Activated CD4-positive, alpha-beta memory T cell treated with anti-CD3 and anti-CD28 coated beads, Interleukin-2, amount 10 ng/mL, durations not matched to agents 7 days and 5 days (primary cell): ENCODE data around the gene AMDHD2. TPM values are rescaled to one million over a fixed set of nuclear protein-coding genes. Genes with fewer than 3 reads are reported as not detected.
"Not testable (repeated sequence)": the region's sequence is repeated elsewhere in the genome, so short reads cannot be mapped to it uniquely, and the experiment has no call there.

Experiments used
- CTCF ChIA-PET: fragments of 350-600 bp; sonication (Branson Sonifier 250); formaldehyde crosslinking; loops from one replicate; lab custom pipeline; 2021; ENCODE audit warnings: antibody characterized with exemption, inconsistent platforms; lab: Charles Lee
- POLR2A ChIA-PET: fragments of 350-600 bp; sonication (Branson Sonifier 250); formaldehyde crosslinking; loops from one replicate; lab custom pipeline; 2021; ENCODE audit warnings: antibody characterized with exemption; lab: Charles Lee
- DNase-seq: peaks from one replicate; pipeline ENCODE4 v3.0.0-alpha.2; 2020
- H3K27ac Mint-ChIP-seq: one replicate; pipeline ENCODE4 v1.8.0; 2021; ENCODE audit warnings: mild to moderate bottlenecking, mixed read lengths
- H3K27me3 Mint-ChIP-seq: one replicate; pipeline ENCODE4 v1.8.0; 2021; ENCODE audit warnings: mixed read lengths
- H3K36me3 Mint-ChIP-seq: one replicate; pipeline ENCODE4 v1.8.0; 2021; ENCODE audit warnings: low read depth, mixed read lengths
- H3K4me1 Mint-ChIP-seq: one replicate; pipeline ENCODE4 v1.8.0; 2021; ENCODE audit warnings: mixed read lengths
- H3K4me3 Mint-ChIP-seq: one replicate; pipeline ENCODE4 v1.8.0; 2021; ENCODE audit warnings: mild to moderate bottlenecking, mixed read lengths
- H3K9me3 Mint-ChIP-seq: one replicate; pipeline ENCODE4 v1.8.0; 2021; ENCODE audit warnings: mixed read lengths
- total RNA-seq, 2 experiments: library from RNA; stranded (reverse); gene quantifications; one replicate each; pipeline ENCODE4 v1.2.3, GENCODE V29; 2021

The AMDHD2 gene
- total RNA-seq, 2 experiments from 2014 or later = 51.6 to 55.5 TPM

DNA sequence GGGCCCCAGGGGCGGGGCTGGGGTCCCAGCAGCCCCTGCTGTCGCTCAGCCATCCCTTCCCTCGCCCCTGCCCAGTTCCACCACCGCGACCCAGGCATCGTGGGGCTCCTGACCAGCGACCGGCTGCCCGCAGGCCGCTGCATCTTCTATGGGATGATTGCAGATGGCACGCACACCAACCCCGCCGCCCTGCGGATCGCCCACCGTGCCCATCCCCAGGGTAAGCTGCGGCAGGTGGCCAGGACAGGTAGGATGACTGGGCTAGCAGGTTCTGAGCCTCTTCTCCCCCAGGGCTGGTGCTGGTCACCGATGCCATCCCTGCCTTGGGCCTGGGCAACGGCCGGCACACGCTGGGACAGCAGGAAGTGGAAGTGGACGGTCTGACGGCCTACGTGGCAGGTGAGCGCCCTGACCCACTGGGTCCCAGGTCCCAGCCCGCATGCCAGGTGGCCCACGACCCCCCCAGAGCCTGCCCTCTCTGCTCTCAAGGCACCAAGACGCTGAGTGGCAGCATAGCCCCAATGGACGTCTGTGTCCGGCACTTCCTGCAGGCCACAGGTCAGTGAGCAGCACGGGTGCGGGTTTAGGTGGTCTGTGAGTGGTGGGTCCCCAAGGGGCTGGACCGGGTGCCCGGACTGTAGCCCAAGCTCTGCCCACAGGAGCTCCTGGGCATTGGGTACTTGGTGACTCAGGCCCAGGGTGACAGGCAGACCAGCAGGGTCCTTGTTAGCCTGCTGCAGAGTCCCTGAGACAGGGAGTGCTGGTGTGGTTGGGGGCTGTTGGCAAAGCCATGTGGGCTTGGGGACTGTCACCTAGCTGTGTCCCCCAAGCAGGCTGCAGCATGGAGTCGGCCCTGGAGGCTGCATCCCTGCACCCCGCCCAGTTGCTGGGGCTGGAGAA, 8.2 kb downstream of the AMDHD2 start:
- H3K4me3 Mint-ChIP-seq = no peak overlapping the region
- H3K4me1 Mint-ChIP-seq = peaks cover 17% of the 10 kb centered on the region
- DNase-seq = no peak
- ChIA-PET CTCF (no interaction called here), POLR2A (interaction anchor here (0.8 to 1.2 kb wide), 2 partner anchors 8 to 14 kb away, joined by 3 to 4 read pairs; partner anchors contain the start of genes AMDHD2 and ATP6V0C)
- H3K36me3 Mint-ChIP-seq = peaks cover 18% of the 10 kb centered on the region
- no peaks in the 10 kb centered on the region for H3K27me3 Mint-ChIP-seq
- no peak overlapping the region for H3K27ac Mint-ChIP-seq
- no peaks in the 10 kb centered on the region for H3K9me3 Mint-ChIP-seq

DNA sequence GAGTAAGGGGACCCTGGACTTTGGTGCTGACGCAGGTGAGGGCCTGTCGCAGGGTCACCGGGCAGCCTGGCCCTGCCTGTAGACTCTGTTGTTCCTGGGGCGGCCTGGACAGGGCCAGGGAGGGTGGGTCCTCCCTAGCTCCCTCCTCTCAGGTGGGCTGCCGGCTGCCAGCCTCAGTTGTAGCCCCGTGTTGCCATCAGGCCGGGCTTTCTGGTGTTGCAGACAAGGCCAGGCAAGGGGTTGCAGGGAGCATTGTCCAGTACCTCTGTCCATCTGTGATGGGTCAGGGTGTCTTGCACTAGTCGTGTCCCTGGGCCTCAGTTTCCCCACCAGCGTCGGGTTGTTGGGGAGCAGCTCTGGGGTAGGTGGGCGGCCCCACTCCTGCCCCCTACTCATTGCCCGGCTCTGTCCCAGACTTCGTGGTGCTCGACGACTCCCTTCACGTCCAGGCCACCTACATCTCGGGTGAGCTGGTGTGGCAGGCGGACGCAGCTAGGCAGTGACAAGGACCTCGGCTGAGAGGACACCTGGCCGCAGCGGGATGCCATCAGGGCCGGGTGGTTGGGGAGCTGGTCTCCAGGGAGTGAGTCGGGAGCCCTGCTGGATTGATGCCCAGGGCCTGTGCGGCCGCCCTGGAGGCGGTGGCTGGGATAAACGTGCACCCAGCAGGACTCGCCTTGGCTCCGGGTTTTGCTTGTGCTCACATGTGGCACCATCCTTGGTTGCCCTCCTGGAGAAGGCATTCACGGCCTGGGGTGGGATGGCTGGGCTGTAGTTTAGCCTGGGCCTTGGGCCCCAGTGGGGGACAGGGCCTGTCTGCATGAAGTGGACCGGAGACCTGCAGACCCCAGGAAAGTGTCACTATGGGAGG, 9.1 kb downstream of the AMDHD2 start:
- CTCF ChIA-PET = no interaction called here
- Mint-ChIP-seq H3K36me3 (peaks cover 14% of the 10 kb centered on the region), H3K27ac (no peak overlapping the region), H3K27me3 (no peaks in the 10 kb centered on the region), H3K4me1 (peaks cover 26% of the 10 kb centered on the region), H3K4me3 (no peak overlapping the region), H3K9me3 (no peaks in the 10 kb centered on the region)
- POLR2A ChIA-PET = interaction anchor here (0.6 to 1.2 kb wide), 3 partner anchors 9 to 338 kb away, joined by 3 to 4 read pairs (median 3); partner anchors contain the start of genes AMDHD2 and ATP6V0C
- DNase-seq = no peak

DNA sequence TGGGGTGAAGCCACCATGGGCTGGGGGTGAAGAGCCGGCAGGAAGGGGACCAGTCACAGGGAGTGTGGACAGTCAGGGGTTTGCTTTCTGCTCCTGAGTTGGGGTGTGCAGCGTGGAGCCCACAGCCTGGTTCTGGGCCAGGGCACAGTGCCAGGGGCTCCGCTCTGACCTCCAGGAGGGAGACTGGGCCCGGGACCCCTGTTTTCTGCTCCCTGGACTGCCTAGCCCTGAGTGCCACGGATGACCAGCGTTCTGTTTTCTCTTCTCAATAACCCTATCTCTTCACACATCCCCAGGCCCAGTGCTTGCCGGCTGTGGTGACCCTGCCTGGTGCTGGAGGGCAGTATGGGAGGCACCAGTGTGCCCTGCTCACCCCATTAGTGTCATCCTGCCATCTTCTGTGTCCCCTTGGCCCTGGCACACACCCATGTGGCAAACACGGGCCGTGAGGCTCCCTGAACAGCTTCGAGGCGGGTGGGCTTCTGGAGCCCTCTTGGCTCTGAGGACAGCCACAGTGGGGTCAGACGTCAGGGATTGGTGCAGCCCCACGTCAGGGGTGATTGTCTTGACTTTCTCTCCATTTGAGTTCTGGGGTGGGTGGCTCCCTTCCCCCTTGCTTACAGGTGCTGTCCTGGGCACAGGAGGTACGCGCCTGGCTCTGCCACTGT, 9.9 kb downstream of the AMDHD2 start:
- POLR2A ChIA-PET = interaction anchor here (0.6 to 3.7 kb wide), 5 partner anchors 8 to 384 kb away, joined by 3 to 67 read pairs (median 4); partner anchors contain the start of genes AMDHD2 and ATP6V0C
- Mint-ChIP-seq H3K36me3 (peaks cover 7% of the 10 kb centered on the region), H3K27ac (peak overlapping the region; percentile 66), H3K27me3 (no peaks in the 10 kb centered on the region), H3K4me3 (peak overlapping the region; percentile 44), H3K9me3 (no peaks in the 10 kb centered on the region), H3K4me1 (peaks cover 26% of the 10 kb centered on the region)
- CTCF ChIA-PET = no interaction called here
- DNase-seq = no peak

DNA sequence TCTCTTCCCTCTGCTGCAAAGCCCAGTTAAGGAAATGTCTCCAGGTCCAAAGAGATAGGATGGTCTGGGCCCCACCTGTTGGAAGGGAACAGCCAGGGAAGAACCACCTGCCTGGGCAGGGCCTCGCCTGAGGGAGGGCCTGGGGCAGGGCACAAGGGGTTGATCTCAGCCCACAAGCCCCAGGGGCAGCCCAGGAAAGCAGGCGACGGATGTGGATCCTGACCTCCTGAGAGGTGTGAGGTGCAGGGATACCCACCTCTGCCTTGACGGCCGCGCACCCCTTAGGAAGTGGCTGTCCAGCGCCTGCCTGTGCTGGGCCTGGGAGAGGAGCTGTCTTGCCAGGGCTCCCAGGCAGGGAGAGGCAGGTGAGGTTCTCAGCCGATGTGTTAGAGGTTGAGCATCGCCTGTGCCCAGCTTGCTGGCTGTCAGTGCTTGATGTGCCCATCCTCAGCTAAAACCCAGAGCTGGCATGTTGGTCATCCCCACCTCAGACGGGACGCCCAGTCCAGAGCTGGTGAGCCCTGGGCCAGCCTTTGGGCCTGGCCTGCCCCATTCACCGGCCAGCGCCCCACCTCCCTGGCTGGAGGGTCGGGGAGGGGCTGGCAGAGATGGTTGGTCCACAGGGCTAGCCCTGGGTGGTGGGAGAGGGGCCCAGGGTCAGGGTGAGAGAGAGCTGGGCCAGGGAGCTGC, 10.6 kb downstream of the AMDHD2 start:
- peak overlapping the region; percentile 98 for H3K4me3 Mint-ChIP-seq
- no peak for DNase-seq
- peak overlapping the region; percentile 100 for H3K27ac Mint-ChIP-seq
- peaks cover 26% of the 10 kb centered on the region for H3K4me1 Mint-ChIP-seq
- ChIA-PET CTCF (interaction anchor here (0.6 kb wide), 2 partner anchors 110 to 508 kb away, joined by 3 to 4 read pairs; no protein-coding TSS in a partner anchor), POLR2A (interaction anchor here (1.2 to 3.7 kb wide), 5 partner anchors 8 to 385 kb away, joined by 3 to 67 read pairs (median 4); partner anchors contain the start of genes AMDHD2 and ATP6V0C)
- no peaks in the 10 kb centered on the region for H3K9me3 Mint-ChIP-seq
- H3K27me3 Mint-ChIP-seq = no peaks in the 10 kb centered on the region
- H3K36me3 Mint-ChIP-seq = peaks cover 6% of the 10 kb centered on the region

DNA sequence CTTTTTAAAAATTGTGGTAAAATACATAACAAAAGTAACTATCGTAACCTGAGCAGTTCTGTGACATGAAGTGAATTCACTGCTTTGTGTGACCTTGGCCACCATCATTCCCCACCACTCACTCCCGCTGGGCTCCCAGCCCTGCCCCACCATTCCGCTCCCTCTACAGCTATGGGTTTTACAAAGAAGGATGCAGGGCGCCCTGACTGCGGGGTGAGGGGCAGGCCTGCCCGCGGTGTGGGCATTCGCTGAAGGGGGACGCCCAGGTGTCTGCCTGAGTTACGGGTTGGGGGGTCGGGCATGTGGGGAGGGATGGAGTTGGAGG, 11.2 kb downstream of the AMDHD2 start, which contains the start of gene CEMP1:
CEMP1 (minus strand) TSS at position 38 of the 325 bp plus-strand sequence. CDS start 335 bp downstream, outside the sequence.
- Mint-ChIP-seq H3K4me3 (peak within 1 kb of the TSS; percentile 98), H3K27ac (peak within 1 kb of the TSS; percentile 100), H3K4me1 (peaks cover 28% of the 10 kb centered on the region), H3K36me3 (peaks cover under 1% of the 10 kb centered on the region), H3K9me3 (no peaks in the 10 kb centered on the region), H3K27me3 (no peaks in the 10 kb centered on the region)
- CTCF ChIA-PET = interaction anchor here (0.6 kb wide), 2 partner anchors 110 to 509 kb away, joined by 3 to 4 read pairs; no protein-coding TSS in a partner anchor
- DNase-seq = no peak
- POLR2A ChIA-PET = interaction anchor here (1.2 to 3.7 kb wide), 6 partner anchors 9 to 385 kb away, joined by 3 to 67 read pairs (median 6); partner anchors contain the start of genes AMDHD2, ATP6V0C and PGP

DNA sequence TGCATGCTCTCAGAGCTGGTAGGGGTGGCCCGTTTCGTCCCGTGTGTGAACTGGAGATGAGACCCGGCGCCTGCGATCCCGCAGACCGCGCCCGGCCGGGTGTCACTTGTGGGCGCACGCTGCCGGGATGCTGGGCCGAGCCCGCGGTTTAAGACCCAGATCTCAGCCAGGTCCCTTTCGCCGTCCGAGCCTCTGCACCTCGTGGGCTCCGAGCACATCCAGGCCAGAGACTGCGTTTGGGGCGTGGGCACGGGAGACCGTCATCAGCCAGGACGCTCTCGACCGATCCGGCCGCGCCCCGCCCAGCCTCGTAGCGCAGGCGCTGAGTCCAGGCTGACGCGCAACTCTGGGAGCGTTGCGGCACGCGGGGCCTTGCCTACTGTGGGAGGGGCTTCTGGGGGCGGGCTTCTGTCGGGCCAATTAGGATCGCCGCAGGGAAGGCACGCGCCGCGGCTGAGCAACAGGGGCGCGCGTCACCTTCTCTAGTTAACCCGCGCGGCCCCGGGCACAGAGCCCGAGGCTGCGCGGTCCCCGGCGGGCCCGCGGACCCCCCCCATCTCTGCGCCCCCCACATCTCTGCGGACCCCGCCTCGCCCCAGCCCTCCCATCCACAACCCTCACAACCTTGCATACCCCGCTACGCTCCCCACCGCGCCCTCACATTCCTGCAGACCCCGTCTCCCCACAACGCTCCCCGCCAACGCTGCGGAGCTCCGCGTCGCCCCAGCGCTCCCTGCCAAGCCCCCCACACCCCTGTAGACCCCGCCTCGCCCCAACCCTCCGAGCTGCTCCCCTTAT, 11.7 kb downstream of the AMDHD2 start:
- CTCF ChIA-PET = interaction anchor here (0.6 to 1.1 kb wide), 2 partner anchors 11 to 509 kb away, joined by 4 to 6 read pairs; partner anchors contain the start of gene AMDHD2
- H3K4me3 Mint-ChIP-seq = peak overlapping the region; percentile 98
- no peaks in the 10 kb centered on the region for H3K9me3 Mint-ChIP-seq
- POLR2A ChIA-PET = interaction anchor here (1.0 to 3.7 kb wide), 13 partner anchors 8 to 1111 kb away, joined by 3 to 67 read pairs (median 4); partner anchors contain the start of genes AMDHD2, ATP6V0C, PGP and TRAF7
- no peaks in the 10 kb centered on the region for H3K27me3 Mint-ChIP-seq
- peak; percentile 99 for DNase-seq
- H3K36me3 Mint-ChIP-seq = no peaks in the 10 kb centered on the region
- peak overlapping the region; percentile 100 for H3K27ac Mint-ChIP-seq
- H3K4me1 Mint-ChIP-seq = peaks cover 31% of the 10 kb centered on the region

DNA sequence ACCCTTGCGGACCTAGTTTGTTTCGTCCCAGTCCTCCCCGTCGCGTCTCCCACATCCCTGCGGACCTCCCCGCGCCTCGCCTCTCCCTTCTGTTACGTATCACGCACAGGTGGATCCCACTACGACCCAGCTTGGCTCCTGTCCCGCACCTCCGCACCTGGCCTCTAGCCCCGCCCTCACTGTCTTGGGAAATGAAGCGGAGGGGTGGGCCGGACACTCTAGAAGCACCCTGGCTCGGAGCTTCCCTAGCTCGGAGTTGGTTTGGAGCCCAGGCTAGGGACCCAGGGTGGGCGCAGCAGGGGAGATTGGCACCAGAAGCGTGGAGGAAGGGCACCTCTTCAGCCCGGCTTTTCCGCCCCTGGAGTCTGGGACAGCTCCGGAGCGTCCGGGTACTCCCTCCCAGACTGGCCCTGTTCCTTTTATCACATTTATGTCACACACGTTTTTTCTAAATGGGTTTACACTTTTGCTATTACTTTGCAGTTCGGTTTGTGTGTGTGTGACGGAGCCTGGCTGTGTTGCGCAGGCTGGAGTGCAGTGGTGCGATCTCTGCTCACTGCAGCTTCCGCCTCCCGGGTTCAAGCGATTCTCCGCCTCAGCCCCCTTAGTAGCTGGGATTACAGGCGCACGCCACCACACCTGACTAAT, 12.4 kb downstream of the AMDHD2 start:
- Mint-ChIP-seq H3K36me3 (no peaks in the 10 kb centered on the region), H3K27me3 (no peaks in the 10 kb centered on the region), H3K9me3 (no peaks in the 10 kb centered on the region), H3K27ac (peak overlapping the region; percentile 100), H3K4me1 (peaks cover 34% of the 10 kb centered on the region), H3K4me3 (peak overlapping the region; percentile 98)
- POLR2A ChIA-PET = interaction anchor here (0.7 to 3.7 kb wide), 11 partner anchors 8 to 1164 kb away, joined by 3 to 67 read pairs (median 4); partner anchors contain the start of genes AMDHD2, ATP6V0C, PGP and TRAF7
- peak; percentile 74 for DNase-seq
- CTCF ChIA-PET = interaction anchor here (1.1 kb wide), 1 partner anchor 12 kb away, joined by 6 read pairs; the partner anchor contains the start of gene AMDHD2

DNA sequence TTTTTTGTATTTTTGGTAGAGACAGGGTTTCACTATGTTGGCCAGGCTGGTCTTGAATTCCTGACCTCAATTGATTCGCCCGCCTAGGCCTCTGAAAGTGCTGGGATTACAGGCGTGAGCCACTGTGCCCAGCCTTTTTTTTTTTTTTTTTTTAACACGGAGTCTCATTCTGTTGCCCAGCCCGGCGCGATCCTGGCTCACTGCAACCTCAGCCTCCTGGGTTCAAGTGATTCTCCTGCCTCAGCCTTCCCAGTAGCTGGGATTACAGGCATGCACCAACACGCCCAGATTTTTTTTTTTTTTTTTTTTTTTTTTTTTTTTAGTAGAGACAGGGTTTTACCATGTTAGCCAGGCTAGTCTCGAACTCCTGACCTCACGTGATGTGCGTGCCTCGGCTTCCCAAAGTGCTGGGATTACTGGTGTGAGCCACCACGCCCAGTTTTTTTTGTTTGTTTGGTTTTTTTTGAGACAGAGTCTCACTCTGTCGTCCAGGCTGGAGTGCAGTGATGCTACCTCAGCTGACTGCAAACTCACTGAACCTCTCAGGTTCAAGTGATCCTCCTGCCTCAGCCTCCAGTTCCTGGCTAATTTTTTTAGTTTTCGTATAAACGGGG, 13.1 kb downstream of the AMDHD2 start:
- H3K27ac Mint-ChIP-seq = peak overlapping the region; percentile 100
- H3K4me1 Mint-ChIP-seq = peaks cover 34% of the 10 kb centered on the region
- not testable (repeated sequence) for H3K9me3 Mint-ChIP-seq, DNase-seq, H3K36me3 Mint-ChIP-seq, H3K27me3 Mint-ChIP-seq
- POLR2A ChIA-PET = interaction anchor here (0.7 to 3.7 kb wide), 8 partner anchors 13 to 1163 kb away, joined by 3 to 67 read pairs (median 5); partner anchors contain the start of genes AMDHD2, ATP6V0C, PGP and TRAF7
- CTCF ChIA-PET = interaction anchor here (1.1 kb wide), 1 partner anchor 13 kb away, joined by 6 read pairs; the partner anchor contains the start of gene AMDHD2
- peak overlapping the region; percentile 98 for H3K4me3 Mint-ChIP-seq

DNA sequence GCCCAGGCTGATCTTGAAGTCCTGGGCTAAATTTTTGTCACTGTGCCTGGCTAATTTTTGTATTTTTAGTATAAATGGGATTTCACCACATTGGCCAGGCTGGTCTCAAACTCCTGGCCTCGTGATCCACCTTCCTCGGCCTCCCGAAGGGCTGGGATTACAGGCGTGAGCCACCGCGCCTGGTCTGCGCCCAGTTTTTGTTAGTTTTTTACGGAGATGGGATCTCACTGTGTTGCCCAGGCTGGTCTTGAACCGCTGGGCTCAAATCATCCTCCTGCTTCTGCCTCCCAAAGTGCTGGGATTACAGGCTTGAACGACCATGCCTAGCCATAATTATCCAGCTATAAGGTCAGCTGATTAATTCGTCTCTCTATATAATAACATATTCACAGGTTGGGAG, 13.7 kb downstream of the AMDHD2 start:
- ChIA-PET CTCF (no interaction called here), POLR2A (interaction anchor here (1.4 to 3.7 kb wide), 2 partner anchors 14 to 19 kb away, joined by 3 to 67 read pairs; partner anchors contain the start of gene AMDHD2)
- Mint-ChIP-seq H3K36me3 (peaks cover 2% of the 10 kb centered on the region), H3K9me3 (no peaks in the 10 kb centered on the region), H3K27me3 (no peaks in the 10 kb centered on the region), H3K27ac (peak overlapping the region; percentile 76), H3K4me3 (peak overlapping the region; percentile 52), H3K4me1 (peaks cover 38% of the 10 kb centered on the region)
- no peak for DNase-seq

DNA sequence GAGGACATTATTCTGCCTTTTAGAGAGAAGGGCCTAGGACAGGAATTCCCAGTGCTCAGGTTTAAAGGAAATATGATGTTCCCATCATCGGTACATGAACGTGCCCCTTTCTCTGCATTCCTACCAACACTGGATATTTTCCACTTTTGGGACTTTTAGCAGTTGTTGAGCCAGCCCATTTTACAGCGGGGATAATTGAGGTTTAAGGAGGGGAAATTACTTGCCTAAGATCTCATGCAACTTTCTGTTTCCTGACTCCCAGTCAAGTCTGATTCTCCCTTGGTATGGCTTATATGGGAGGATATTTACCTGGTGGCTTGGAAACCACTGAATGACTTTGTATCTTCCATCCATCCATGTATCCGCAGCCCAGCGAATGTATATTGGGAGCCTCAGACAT, 14.2 kb downstream of the AMDHD2 start:
- H3K27me3 Mint-ChIP-seq, DNase-seq, H3K9me3 Mint-ChIP-seq, CTCF ChIA-PET, H3K36me3 Mint-ChIP-seq: not testable (repeated sequence)
- peaks cover 42% of the 10 kb centered on the region for H3K4me1 Mint-ChIP-seq
- peak overlapping the region; percentile 76 for H3K27ac Mint-ChIP-seq
- H3K4me3 Mint-ChIP-seq = peak overlapping the region; percentile 52
- POLR2A ChIA-PET = interaction anchor here (1.4 kb wide), 1 partner anchor 20 kb away, joined by 3 read pairs; no protein-coding TSS in a partner anchor
